Measurements from ENCODE around the gene LMF1. TPM values are rescaled to one million over a fixed set of nuclear protein-coding genes. Genes with fewer than 3 reads are reported as not detected.
A peak's percentile ranks its signal among the peaks of the same experiment; 100 is the strongest.

Gene LMF1
- total and polyA plus RNA-seq, 2 of the 4 experiments (the other 2 are of a cell fraction), result 7.7 to 13.1 TPM

DNA sequence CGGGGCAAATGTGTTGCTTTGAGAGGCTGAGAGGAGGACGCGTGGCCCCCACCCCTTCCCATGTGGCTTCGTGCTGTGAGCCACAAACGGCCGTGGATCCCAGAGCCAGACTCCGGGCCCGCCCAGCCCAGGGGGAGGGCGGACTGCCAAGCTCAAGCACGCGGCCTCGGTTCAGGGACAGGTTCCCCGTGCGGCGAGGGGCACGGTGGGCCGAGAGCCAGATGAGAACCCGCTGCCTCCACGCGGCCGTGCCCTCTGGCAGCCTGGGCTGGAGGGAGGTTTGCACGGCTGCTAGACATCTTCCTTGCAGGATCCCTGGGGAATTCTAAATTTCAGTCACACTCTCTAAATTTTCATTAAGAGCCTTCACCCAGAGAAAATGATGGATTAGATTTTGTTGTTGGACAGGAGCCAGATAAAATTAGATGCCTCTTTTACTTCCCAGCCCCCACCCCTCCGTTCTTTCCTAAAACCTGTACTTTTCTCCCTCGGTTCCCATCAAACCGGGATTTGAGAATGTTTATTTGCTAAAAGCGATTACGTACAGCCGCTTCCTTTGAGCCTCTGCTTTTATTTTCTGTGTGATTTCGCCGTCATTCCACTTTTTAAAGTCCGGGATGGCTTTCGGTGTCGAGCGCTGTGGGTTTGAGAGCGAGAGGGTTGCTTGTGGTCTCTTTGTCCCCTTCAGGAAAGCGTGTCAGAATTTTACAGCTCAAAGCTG lies 145.3 kb downstream of the LMF1 start:
- no peak overlapping the region for H4K5ac ChIP-seq (ENCODE audit: low read depth, low read length)
- H3K9me1 ChIP-seq (ENCODE audit: insufficient read depth, low read length), result no peaks in the 10 kb centered on the region; the same call in 1 of the 2 replicates
- intact Hi-C loops (cut with micrococcal nuclease) (no loop called here), in situ Hi-C loops (cut with MboI; ENCODE audit: low sequenced_read_pairs) (no loop called here), dilution Hi-C loops (cut with HindIII; ENCODE audit: low sequenced_read_pairs, unreplicated experiment) (no loop called here)
- WGBS, 2 experiments (ENCODE audit: extremely low coverage in 2 of 2, insufficient read length in 1 of 2), result 5% methylated on average over 8 of the region's 36 CpGs; no CpG with 5 or more reads in 1 of the 2 experiments
- H2BK15ac ChIP-seq (ENCODE audit: low read depth, low read length), result no peak overlapping the region
- H2BK20ac ChIP-seq (ENCODE audit: low read depth, low read length), result no peak overlapping the region
- H3K79me1 ChIP-seq (ENCODE audit: low read depth in 1 of 2, low read length in 2 of 2), result no peaks in the 10 kb centered on the region
- peak; percentile 40; the same call in 1 of the 2 replicates for TF ChIP-seq MAZ (IDR thresholded peaks at IDR 0.05; ENCODE audit: borderline replicate concordance, low read depth, low read length)
- 0 out of 2 replicates have a peak, but pooled peaks have one; percentile 22 for TF ChIP-seq MXI1 (IDR thresholded peaks at IDR 0.05; ENCODE audit: borderline replicate concordance, low read depth, low read length)
- TF ChIP-seq ELK1 (IDR thresholded peaks at IDR 0.05; ENCODE audit: borderline replicate concordance, low read depth, low read length), result no peak
- H3K18ac ChIP-seq (ENCODE audit: low read depth, low read length), result no peak overlapping the region
- H2BK120ac ChIP-seq (ENCODE audit: low read depth, low read length), result no peak overlapping the region
- H4K91ac ChIP-seq (ENCODE audit: insufficient read depth, low read depth, low read length), result no peak overlapping the region
- no peak overlapping the region for H3K23ac ChIP-seq (ENCODE audit: low read depth, low read length)
- H2AK9ac ChIP-seq (replicated peaks; ENCODE audit: low read depth, low read length, poor library complexity), result no peak overlapping the region
- no peak overlapping the region for H2AK5ac ChIP-seq (ENCODE audit: low read depth, low read length)
- H3K4ac ChIP-seq (ENCODE audit: low read depth, low read length), result no peak overlapping the region
- no peak overlapping the region for H3K4me3 ChIP-seq (ENCODE audit: insufficient read depth, low read depth, low read length)
- POLR2A ChIA-PET (ENCODE audit: unreplicated experiment), result no interaction called here
- ATAC-seq (ENCODE audit: low read depth) (peak; percentile 70), DNase-seq (no peak)
- H3K4me2 ChIP-seq (ENCODE audit: low read depth, low read length), result peak overlapping the region; percentile 70
- BruUV-seq (replicated peaks), result no TSS peak
- CTCF ChIA-PET, result no interaction called here
- no peak overlapping the region for H4K8ac ChIP-seq (ENCODE audit: low read depth in 2 of 2, low read length in 2 of 2)
- H3K27ac ChIP-seq (ENCODE audit: insufficient read depth, low read length), result no peak overlapping the region
- peak overlapping the region; percentile 64 for H2AFZ ChIP-seq (replicated peaks; ENCODE audit: low read length, poor library complexity)
- H3K36me3 ChIP-seq (ENCODE audit: control insufficient read depth, insufficient read depth, low read length), result no peaks in the 10 kb centered on the region
- peak overlapping the region; percentile 63; the same call in 1 of the 2 replicates for H3K14ac ChIP-seq (replicated peaks; ENCODE audit: low read depth, low read length)
- peaks cover 30% of the 10 kb centered on the region for H3K27me3 ChIP-seq (ENCODE audit: control insufficient read depth, insufficient read depth, low read length)
- peaks cover 4% of the 10 kb centered on the region; the same call in 1 of the 2 replicates for H3K4me1 ChIP-seq (ENCODE audit: control insufficient read depth, insufficient read depth, low read length)
- no peaks in the 10 kb centered on the region for H4K20me1 ChIP-seq (ENCODE audit: insufficient read depth, low read length)
- no peak overlapping the region for H2BK5ac ChIP-seq (ENCODE audit: low read depth, low read length, poor library complexity, severe bottlenecking)
- H3K9ac ChIP-seq (ENCODE audit: low read depth, low read length), result no peak overlapping the region
- H3K9me3 ChIP-seq (ENCODE audit: control insufficient read depth, insufficient read depth, low read length), result no peaks in the 10 kb centered on the region
- no peak overlapping the region for H3K56ac ChIP-seq (ENCODE audit: extremely low read depth, insufficient read depth, low read length)
